CD4-positive, alpha-beta T cell (primary cell): ENCODE results near the gene RAB33B. TPM values are rescaled to one million over a fixed set of nuclear protein-coding genes. Genes with fewer than 3 reads are reported as not detected.
A peak's percentile ranks its signal among the peaks of the same experiment; 100 is the strongest.

ENCODE experiments used
- ATAC-seq: fragments of 200-7000 bp; cut with Tn5 transposase; one replicate; pipeline ENCODE4 v1.10.0; 2022; ENCODE audit warnings: mild to moderate bottlenecking; ENCODE audit not compliant: poor library complexity
- CTCF ChIA-PET: fragments of 350-600 bp; sonication (Branson Sonifier 250); formaldehyde crosslinking; loops from one replicate; lab custom pipeline; 2021; ENCODE audit warnings: antibody characterized with exemption, inconsistent platforms; lab: Charles Lee
- POLR2A ChIA-PET: fragments of 350-600 bp; sonication (Branson Sonifier 250); formaldehyde crosslinking; loops from one replicate; lab custom pipeline; 2021; ENCODE audit warnings: antibody characterized with exemption, inconsistent platforms; lab: Charles Lee
- DNase-seq, 14 experiments: peaks; one replicate each; pipeline ENCODE4 v3.0.0-alpha.2; 2013 to 2020; ENCODE audit warnings: mixed read lengths in 2 of 14
- H3K27ac ChIP-seq, 2 donors: one replicate each; pipeline versions ENCODE4 v1.5.1 to v1.7.0; 2013; ENCODE audit warnings: low read length in 2 of 2, low read depth in 1 of 2, mild to moderate bottlenecking in 1 of 2
- H3K27me3 ChIP-seq, 2 experiments: 1 replicate in 1 of 2; 2 replicates in 1 of 2; pipeline versions ENCODE4 v1.6.1 to v1.7.0; 2013; ENCODE audit warnings: low read length in 2 of 2, control low read depth in 1 of 2, mild to moderate bottlenecking in 1 of 2, moderate library complexity in 1 of 2; ENCODE audit not compliant: insufficient read depth in 2 of 2, control insufficient read depth in 1 of 2
- H3K36me3 ChIP-seq: one replicate; pipeline ENCODE4 v1.6.1; 2013; ENCODE audit warnings: low read length, control low read depth; ENCODE audit not compliant: insufficient read depth
- H3K4me1 ChIP-seq: one replicate; pipeline ENCODE4 v1.6.1; 2013; ENCODE audit warnings: low read length, control low read depth; ENCODE audit not compliant: insufficient read depth
- H3K4me3 ChIP-seq: one replicate; pipeline ENCODE4 v1.5.1; 2013; ENCODE audit warnings: mild to moderate bottlenecking, low read length, moderate library complexity
- H3K9me3 ChIP-seq, 2 experiments: 1 replicate in 1 of 2; 2 replicates in 1 of 2; pipeline versions ENCODE4 v1.6.1 to v1.7.0; 2013; ENCODE audit warnings: low read length in 2 of 2, mild to moderate bottlenecking in 2 of 2, control low read depth in 1 of 2, moderate library complexity in 1 of 2; ENCODE audit not compliant: control insufficient read depth in 1 of 2, insufficient read depth in 1 of 2
- H3K27ac Mint-ChIP-seq: one replicate; pipeline ENCODE4 v1.8.0; 2020; ENCODE audit warnings: mixed read lengths
- H3K27me3 Mint-ChIP-seq: one replicate; pipeline ENCODE4 v1.8.0; 2021; ENCODE audit warnings: mixed read lengths
- H3K36me3 Mint-ChIP-seq: one replicate; pipeline ENCODE4 v1.8.0; 2021; ENCODE audit warnings: low read depth, mixed read lengths
- H3K4me1 Mint-ChIP-seq: one replicate; pipeline ENCODE4 v1.8.0; 2021; ENCODE audit warnings: low read depth, mixed read lengths
- H3K4me3 Mint-ChIP-seq: one replicate; pipeline ENCODE4 v1.8.0; 2020; ENCODE audit warnings: mild to moderate bottlenecking, mixed read lengths
- H3K9me3 Mint-ChIP-seq: one replicate; pipeline ENCODE4 v1.8.0; 2020; ENCODE audit warnings: mixed read lengths
- CTCF ChIP-seq: fragments of 200-600 bp; IDR thresholded peaks from one replicate; pipeline ENCODE4 v1.8.0; 2022; ENCODE audit warnings: antibody characterized with exemption, mild to moderate bottlenecking
- intact Hi-C, 2 experiments: fragments of 100-400 bp; cut with DNase I in 1 of 2; cut with micrococcal nuclease in 1 of 2; formaldehyde crosslinking; loops; one replicate each; pipeline versions ENCODE4 v1.15.1 to v1.9.0; 2023 to 2025; cut with DNase I, micrococcal nuclease
- total RNA-seq, 174 experiments: library from RNA in 2 of 174; stranded (reverse) in 2 of 174; gene quantifications; one replicate each; pipeline ENCODE4 v1.2.3 and lab custom pipeline; 2021 to 2026

Gene RAB33B
- total RNA-seq, 2 experiments from 2014 or later: 23.3 to 23.6 TPM

- peak overlapping the region in 1 of 2 donors; percentile 93 for H3K27ac ChIP-seq
- peaks cover 35% of the 10 kb centered on the region for H3K4me1 ChIP-seq
- POLR2A ChIA-PET: interaction anchor here (1.0 to 3.0 kb wide), 3 partner anchors 95 to 369 kb away, joined by 3 to 33 read pairs (median 4); partner anchors contain the start of genes NAA15 and NDUFC1
- no peak for TF ChIP-seq CTCF
- peaks cover 66% of the 10 kb centered on the region for H3K4me1 Mint-ChIP-seq
- H3K9me3 ChIP-seq: no peaks in the 10 kb centered on the region
- H3K27me3 ChIP-seq: no peaks in the 10 kb centered on the region
- intact Hi-C loops: loop anchor here (2.0 to 10.0 kb wide), 10 partner anchors 35 to 1075 kb away; partner anchors contain the start of genes ELF2 (in 2 of the 2), MAML3 (in 1 of the 2), NDUFC1 (in 1 of the 2) and SCOC (in 1 of the 2)
- H3K9me3 Mint-ChIP-seq: no peaks in the 10 kb centered on the region
- no peak for ATAC-seq
- CTCF ChIA-PET: interaction anchor here (2.0 kb wide), 1 partner anchor 421 kb away, joined by 5 read pairs; no protein-coding TSS in a partner anchor
- no peak overlapping the region for H3K4me3 ChIP-seq
- H3K27ac Mint-ChIP-seq: peak overlapping the region; percentile 99
- peak overlapping the region; percentile 96 for H3K4me3 Mint-ChIP-seq
- DNase-seq: no peak
- H3K27me3 Mint-ChIP-seq: no peaks in the 10 kb centered on the region
- peaks cover 26% of the 10 kb centered on the region for H3K36me3 Mint-ChIP-seq
- H3K36me3 ChIP-seq: no peaks in the 10 kb centered on the region
Observed at GRCh38 chr4:139451997-139452396, 1.9 kb upstream of the RAB33B start.

GRCh38 chr4:139453041-139453370 is 915 bp upstream of the RAB33B start:
- peak overlapping the region; percentile 90 for H3K4me3 ChIP-seq
- H3K36me3 ChIP-seq: no peaks in the 10 kb centered on the region
- H3K4me1 ChIP-seq: peaks cover 35% of the 10 kb centered on the region
- Mint-ChIP-seq H3K9me3 (no peaks in the 10 kb centered on the region), H3K36me3 (peaks cover 26% of the 10 kb centered on the region), H3K27ac (peak overlapping the region; percentile 99), H3K4me1 (peaks cover 75% of the 10 kb centered on the region), H3K4me3 (peak overlapping the region; percentile 96), H3K27me3 (no peaks in the 10 kb centered on the region)
- intact Hi-C loops: loop anchor here (2.0 to 10.0 kb wide), 10 partner anchors 36 to 1074 kb away; partner anchors contain the start of genes ELF2 (in 2 of the 2), MAML3 (in 1 of the 2), NDUFC1 (in 1 of the 2) and SCOC (in 1 of the 2)
- POLR2A ChIA-PET: interaction anchor here (0.6 to 3.0 kb wide), 28 partner anchors 14 to 698 kb away, joined by 3 to 67 read pairs (median 4); partner anchors contain the start of genes ELF2, NAA15, NDUFC1 and NOCT
- CTCF ChIA-PET: interaction anchor here (0.6 to 2.0 kb wide), 9 partner anchors 16 to 920 kb away, joined by 3 to 5 read pairs (median 3); partner anchors contain the start of genes SCOC and SETD7
- DNase-seq: peak in 12 of 14 experiments; percentile 50 to 92 (median 64)
- no peaks in the 10 kb centered on the region for H3K9me3 ChIP-seq
- ATAC-seq: peak; percentile 59
- peak overlapping the region; percentile 93 for H3K27ac ChIP-seq
- H3K27me3 ChIP-seq: no peaks in the 10 kb centered on the region
- TF ChIP-seq CTCF: peak; percentile 57

- intact Hi-C loops: loop anchor here (2.0 to 10.0 kb wide), 10 partner anchors 36 to 1074 kb away; partner anchors contain the start of genes ELF2 (in 2 of the 2), NDUFC1 (in 2 of the 2), MAML3 (in 1 of the 2) and SCOC (in 1 of the 2)
- peak overlapping the region; percentile 96 for H3K4me3 Mint-ChIP-seq
- ChIA-PET CTCF (interaction anchor here (0.7 to 2.0 kb wide), 10 partner anchors 15 to 920 kb away, joined by 3 to 5 read pairs (median 3); partner anchors contain the start of genes SCOC and SETD7), POLR2A (interaction anchor here (0.5 to 3.0 kb wide), 29 partner anchors 14 to 697 kb away, joined by 3 to 67 read pairs (median 4); partner anchors contain the start of genes ELF2, NAA15, NDUFC1 and NOCT)
- H3K36me3 Mint-ChIP-seq: peaks cover 30% of the 10 kb centered on the region
- Histone ChIP-seq H3K4me3 (peak overlapping the region; percentile 90), H3K4me1 (peaks cover 35% of the 10 kb centered on the region), H3K36me3 (no peaks in the 10 kb centered on the region), H3K27me3 (no peaks in the 10 kb centered on the region), H3K9me3 (no peaks in the 10 kb centered on the region), H3K27ac (peak overlapping the region; percentile 93)
- H3K9me3 Mint-ChIP-seq: no peaks in the 10 kb centered on the region
- peak; percentile 93 to 98 (median 96) for DNase-seq
- peak overlapping the region; percentile 99 for H3K27ac Mint-ChIP-seq
- no peaks in the 10 kb centered on the region for H3K27me3 Mint-ChIP-seq
- peak; percentile 85 for ATAC-seq
- H3K4me1 Mint-ChIP-seq: peaks cover 80% of the 10 kb centered on the region
- TF ChIP-seq CTCF: peak; percentile 4
Observed at GRCh38 chr4:139453371-139454110, 380 bp upstream of the RAB33B start.
